Measurements from ENCODE around the gene NOC4L.

- TF ChIP-seq EZH2 (IDR thresholded peaks at IDR 0.05; ENCODE audit: low read length) (no peak), CTCF (optimal IDR thresholded peaks at IDR 0.05 in 1 of 3, IDR thresholded peaks at IDR 0.05 in 1 of 3, conservative IDR thresholded peaks at IDR 0.05 in 1 of 3; ENCODE audit: extremely low read depth in 1 of 3, insufficient read depth in 2 of 3, low read length in 3 of 3) (no peak)
Measured at GRCh38 chr12:132147423-132148367, 3.4 kb downstream of the NOC4L start.

All from keratinocyte (primary cell).